Fibroblast of upper back skin (primary cell): ENCODE results near the gene LYZ.

Experiments used
- DNase-seq: peaks from one replicate; pipeline ENCODE4 v3.0.0-alpha.2; 2013

Gene LYZ

DNA sequence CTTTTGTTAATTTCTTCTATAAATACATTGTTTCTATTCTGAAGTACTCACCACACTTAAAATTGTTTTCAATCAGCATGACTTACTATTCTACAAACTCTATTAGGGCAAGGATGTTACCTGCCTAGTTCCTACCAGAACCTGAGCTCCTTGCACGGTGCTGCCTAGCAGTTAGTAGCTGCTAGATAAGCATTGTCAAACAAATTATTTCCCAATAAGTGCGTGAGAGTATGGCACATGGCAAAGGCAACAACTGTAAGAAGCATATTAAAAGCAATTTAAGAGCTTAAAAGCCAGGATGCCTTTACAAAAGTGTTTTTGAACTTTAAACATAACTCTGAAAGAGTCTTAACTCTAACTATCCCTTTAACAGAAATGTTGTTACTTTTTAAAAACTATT is 8.2 kb upstream of the LYZ start:
- no peak for DNase-seq

DNA sequence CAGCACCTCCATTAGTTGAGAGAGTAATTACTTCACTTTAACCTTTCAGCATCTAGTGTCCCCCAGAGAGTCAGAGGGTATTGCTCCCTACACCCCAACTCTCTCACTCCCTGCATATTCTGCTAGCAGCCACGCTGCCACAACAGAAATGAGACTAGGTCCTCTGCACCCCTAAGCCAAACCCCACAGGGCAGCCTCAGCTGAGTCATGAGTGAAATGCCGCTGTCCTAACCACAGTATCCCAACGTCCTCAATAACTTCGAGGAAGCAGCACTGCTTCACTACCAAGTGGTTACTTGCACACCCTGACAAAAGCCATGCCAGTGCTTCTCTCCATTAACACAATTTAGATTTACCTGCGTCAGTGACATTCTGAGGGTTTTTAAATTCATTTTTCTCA is 6.9 kb upstream of the LYZ start:
- DNase-seq = no peak

DNA sequence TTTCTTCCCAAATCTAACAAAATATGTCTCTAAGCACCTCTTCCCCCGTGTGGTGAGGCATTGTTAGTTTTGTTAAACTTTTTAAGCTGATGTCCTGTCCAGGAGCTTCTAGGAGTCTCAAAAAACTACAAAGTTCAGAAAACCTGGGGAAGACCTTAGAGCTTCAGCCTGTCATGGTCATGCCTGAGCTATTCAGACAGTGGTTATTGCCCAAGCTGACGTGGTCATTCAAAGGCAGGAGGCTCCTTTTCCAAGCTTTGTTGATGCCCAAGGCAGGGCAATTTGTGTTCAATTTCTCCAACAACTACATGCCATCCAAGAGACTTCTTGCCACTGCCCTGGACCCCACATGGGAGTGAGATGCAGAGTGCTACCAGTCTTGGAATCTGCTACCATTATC is 5.8 kb upstream of the LYZ start:
- DNase-seq = no peak

DNA sequence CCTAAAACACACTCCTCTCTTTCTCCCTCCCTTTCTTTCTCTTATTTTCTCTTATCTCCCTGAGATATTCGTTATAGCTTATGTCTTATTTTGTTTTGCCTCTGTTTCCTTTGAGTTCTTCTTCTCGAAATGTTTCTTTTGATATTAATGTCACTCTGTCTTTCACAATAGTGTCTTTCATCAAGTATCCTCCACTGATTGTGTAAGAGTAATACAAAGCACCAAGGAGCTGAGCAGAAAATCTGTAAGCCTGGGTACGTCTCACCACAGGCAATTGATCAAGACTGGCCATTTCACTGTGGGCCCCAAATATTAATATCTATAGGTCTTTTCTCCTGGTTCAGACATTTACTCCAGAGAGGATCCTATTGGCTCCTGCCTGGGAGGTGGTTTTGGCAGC is 4.8 kb upstream of the LYZ start:
- DNase-seq = no peak

DNA sequence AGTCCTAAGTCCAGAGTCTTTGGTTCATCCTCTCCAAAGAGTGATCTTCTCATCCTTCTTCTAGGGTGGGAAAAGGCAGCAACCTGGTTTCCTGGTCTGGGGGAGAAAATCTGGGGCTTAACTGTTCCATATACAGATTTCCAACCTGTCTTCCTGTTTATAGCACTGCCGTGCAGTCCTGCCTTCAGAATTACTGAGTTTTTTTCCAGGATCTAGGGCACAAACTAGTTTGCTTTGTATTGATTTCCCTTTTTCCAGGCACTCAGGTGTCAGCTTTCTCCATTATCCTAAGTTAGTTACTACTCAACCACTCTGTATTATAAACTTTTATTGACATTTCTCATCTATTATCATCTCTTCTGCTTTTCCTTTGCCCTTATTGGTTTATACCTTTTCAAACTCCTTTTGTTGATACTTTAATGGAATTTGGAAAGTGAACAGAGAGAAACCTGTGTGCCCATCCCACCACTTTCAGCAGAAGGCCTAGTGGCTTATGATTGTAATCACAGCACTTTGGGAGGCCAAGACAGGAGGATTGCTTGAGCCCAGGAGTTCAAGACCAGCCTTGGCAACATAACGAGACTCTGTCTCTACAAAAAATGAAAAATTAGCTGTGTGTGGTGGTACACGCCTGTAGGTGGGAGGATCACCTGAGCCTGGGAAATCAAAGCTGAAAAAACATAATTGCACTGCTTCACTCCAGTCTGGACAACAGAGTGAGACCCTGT is 4.1 kb upstream of the LYZ start:
- no peak for DNase-seq

DNA sequence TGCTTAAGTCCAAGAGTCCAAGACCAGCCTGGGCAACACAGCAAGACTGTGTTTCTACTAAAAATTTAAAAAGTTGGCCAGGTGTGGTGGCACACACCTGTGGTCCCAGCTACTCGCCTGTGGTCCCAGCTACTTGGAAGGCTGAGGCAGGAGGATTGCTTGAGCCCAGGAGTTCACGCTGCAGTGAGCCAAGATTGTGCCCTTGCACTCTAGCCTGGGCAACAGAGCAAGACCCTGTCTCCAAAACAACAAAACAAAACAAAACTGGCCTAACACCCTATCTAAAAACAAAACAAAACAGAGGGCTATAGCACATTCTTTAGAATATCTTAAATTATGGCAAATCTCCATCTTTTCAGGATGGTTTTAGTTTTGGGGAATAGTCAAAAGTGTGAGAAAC is 3.1 kb upstream of the LYZ start:
- no peak for DNase-seq

DNA sequence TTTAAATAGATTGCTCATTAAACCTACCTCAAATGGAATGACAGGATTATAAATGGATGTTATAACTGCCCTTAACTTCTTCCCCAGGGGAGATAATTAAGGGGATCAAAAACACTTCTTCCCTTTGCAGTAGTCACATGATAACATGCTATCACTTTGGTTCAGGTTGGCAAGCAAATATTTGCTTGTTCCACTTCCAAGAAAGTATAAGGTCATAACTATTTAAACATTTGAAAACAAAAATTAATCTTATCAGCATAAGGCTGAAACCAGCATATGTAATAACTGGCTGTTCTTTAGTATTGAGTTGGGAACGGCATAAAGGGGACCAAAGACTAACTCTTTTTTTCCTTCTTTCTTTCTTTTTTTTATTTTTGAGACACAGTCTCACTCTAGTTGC is 2.4 kb upstream of the LYZ start:
- DNase-seq = no peak

DNA sequence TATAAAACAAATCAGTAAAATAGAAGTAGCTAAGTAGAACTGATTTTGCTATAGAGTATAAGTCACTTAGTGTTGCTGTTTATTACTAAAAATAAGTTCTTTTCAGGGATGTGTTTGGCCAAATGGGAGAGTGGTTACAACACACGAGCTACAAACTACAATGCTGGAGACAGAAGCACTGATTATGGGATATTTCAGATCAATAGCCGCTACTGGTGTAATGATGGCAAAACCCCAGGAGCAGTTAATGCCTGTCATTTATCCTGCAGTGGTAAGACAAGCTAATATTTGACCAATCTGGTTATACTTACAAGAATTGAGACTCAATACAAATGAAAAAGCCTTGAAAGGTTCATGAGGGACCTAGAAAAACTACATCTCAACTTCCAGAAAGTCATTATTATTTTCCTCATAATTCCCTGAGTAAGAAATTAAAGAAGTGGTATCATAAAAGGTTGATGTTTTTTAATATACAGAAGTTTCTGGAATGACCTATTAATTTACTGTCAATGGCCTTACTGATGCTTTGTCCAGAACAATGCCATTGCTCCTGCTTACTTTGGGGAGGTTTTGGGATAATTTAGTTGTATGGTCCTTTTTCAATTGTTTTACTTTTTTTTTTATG is 1.9 kb downstream of the LYZ start:
- DNase-seq = no peak

DNA sequence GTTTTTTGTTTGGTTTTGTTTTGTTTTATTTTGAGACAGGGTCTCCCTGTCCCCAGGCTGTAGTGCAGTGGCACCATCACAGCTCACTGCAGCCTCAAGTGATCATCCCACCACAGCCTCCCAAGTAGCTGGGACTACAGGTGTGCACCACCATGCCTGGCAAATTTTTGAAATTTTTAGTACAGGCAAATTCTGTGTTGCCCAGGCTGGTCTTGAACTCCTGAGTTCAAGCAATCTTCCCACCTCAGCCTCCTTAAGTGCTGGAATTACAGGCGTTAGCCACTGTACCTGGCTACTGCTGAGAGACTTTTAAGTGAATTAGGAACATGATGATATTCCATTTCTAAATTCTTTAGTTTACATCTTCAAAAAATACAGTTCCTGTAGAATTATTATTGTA is 2.6 kb downstream of the LYZ start:
- DNase-seq = no peak

DNA sequence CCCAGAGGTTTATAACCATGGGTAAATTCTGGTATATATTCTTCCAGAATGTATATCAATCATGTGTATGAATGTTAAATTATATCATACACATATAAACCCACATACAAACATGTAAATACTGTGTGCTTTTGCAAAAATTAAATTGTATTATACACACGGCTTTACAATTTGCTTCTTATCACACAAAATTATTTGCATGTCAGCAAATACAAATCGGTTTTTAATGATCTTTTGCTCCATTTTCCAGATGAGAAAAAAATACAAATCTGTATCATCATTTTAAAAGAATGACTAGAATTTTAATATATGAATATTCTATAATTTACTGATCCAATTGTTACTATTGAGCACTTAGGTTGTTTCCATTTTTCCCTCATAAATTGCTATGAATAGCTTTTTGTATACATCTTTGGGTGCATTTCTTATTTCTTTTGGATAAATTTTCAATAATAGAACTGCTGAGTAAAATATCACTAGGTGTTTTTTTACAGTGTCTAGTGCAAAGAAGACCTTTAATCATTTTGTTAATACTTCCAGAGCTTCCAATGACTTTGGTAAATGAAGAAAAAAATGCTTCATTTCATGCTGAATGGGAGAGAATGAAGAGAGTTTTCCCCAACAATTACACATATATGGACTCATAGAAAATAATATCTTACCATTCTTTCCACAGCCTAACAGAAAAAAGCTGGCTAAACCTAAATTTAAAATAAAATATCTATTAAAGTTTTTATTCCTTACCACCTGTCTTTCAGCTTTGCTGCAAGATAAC is 3.5 kb downstream of the LYZ start:
- no peak for DNase-seq

DNA sequence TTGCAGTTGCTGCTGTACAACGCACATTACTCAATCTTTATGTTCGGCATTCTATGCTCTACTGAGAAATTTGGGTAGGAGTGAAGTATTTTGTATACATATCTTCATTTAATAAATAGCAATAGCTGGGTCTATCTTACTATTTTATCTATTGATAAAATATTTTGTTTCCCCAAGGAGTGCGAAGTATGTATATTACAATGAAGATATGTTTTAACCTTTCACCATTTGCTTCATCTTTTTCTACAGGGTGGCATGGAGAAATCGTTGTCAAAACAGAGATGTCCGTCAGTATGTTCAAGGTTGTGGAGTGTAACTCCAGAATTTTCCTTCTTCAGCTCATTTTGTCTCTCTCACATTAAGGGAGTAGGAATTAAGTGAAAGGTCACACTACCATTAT is 4.7 kb downstream of the LYZ start:
- no peak for DNase-seq

DNA sequence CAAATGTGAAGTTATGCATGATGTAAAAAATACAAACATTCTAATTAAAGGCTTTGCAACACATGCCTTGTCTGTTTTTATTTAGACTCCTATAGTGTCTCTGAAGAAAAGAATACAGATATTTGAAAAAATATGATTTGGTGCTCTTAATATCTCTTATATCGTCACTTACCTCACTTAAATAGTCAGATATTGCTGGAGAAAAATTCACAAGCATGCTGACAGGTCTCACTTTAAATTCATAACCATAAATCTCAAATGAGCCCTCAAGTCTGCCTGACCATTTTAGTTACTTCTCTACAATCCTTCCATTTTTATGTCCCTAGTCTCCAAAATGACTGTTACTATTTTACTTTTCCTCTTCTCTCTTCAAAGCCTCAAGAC is 6.0 kb downstream of the LYZ start:
- DNase-seq = no peak

DNA sequence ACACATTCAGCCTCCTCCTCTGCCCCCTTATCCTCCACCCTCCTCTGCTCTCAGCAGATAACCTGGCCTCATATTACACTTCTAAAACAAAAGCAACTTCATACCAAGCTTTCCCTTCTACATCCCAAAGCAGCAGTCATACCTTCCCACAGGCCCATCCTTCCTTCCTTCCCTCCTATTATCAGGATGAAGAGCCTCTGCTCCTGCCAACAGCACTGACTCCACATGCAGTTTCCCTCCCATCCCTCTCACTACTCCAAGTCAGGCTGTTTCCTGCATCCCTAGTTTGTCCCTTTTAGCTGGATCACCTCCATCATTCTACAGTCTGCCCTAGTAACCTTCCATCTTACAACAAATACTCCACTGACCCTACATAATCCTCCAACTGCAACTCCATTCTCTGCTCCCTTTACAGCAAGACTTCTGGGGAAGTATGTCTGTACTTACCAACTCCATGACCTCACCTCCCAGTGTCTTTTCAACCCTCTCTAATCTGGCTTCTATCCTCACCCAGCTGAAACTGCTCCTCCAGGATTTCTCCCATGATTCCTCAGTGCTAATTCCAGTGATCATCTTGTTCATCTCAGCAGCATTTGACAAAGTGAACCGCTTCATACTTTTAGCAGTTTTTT is 6.5 kb downstream of the LYZ start:
- no peak for DNase-seq

DNA sequence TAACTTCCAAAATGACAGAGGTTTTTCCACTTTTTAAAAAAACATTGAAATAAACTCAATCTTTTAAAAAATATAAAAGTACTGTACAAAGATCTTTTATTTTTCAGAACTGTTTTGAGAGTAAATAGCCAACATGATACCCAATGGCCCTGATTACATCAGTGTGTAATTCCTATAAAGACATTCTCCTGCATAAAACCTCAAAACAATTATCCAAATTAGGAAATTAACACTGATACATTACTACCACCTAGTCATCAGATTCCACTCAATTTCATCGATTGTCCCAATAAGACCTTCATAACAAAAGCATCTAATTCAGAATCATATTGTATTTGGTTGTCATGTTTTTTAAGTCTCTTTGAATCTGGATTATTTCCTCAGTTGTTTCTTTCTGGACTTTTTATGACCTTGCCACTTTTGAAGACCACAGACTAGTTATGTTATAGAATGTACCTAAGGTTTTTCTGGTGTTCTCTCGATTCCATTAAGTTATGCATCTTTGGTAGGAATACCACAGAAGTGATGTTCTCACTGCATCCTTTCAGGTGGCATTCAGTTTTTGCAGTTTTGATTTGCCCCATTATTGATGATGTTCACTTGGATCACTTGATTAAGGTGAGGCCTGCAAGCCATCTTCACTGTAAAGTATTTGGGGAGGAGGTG is 7.3 kb downstream of the LYZ start:
- DNase-seq = no peak

DNA sequence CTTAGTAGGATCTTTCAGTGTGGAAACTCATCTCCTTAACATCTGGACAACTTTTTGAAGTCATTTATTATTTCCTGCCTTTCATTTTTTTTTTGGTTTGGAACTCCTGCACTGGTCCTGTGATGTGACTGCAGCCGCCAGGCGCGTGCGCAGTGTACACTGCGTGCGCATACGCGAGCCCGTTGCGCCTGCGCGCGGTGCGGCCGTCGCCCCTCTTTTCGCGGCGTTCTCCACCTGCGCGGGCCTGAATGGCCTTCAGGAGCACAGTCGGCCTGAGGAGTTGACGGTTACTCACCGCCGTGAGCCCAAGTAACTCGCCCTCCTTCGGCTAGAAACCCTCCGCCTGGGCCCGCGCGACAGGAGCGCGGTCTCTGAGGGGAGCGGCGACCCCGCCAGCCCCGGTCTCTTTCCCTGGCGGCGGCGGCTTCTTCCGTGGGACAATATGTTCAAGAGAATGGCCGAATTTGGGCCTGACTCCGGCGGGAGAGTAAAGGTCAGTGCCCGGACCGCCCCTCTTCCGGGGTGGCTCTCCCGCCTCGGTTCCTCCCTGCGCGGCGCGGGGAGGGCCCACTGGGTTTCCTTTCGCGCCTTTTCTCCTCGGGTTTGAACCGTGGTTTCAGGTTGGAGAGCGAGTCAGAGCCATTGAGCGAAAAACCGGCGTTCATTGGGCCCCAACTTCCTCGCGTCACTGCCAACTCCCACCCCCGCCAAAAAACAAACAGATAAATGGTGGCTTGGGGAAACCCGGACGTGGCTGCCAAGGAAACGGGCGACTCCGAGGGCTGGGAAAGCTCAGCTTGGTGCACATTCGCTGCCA is 11.6 kb downstream of the LYZ start, which contains the start of gene YEATS4:
TSS of gene YEATS4 (plus strand) at position 213 of the 817 bp plus-strand sequence. CDS start at position 443, 230 bp downstream.
- DNase-seq = peak; percentile 83

DNA sequence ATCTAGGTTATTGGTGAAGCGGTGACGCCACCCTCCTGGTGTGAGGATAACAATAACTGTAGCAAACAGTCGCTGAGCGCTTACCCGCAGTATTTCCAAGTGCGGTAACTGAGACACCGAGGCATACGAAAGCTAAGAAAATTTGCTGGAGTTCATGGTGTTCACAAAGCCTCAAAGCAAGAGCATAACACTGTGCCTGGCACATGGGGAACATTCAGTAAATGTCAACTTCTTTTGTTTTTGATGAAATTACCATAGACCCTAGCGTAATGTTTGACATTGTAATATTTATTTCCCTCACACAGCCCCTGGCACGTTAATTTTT is 12.1 kb downstream of the LYZ start:
- DNase-seq = no peak

DNA sequence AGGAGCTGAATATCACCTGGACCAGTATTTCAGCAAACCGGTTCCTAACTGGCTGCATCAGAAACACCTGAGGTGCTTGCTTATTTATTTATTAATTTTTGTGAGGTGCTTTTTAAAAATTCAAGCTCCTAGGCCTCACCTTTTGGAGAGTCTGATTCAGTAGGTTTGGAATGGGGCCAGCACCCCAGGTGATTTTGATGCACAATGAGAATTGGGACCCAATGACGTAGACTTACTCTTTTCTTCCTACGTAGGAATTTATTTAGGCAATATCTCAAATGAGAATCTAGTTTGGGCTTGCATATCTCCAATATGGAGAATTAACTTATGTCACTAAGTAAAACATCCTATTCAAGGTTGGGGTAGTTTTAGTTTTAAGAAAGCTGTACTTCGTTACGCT is 18.6 kb downstream of the LYZ start:
- no peak for DNase-seq

DNA sequence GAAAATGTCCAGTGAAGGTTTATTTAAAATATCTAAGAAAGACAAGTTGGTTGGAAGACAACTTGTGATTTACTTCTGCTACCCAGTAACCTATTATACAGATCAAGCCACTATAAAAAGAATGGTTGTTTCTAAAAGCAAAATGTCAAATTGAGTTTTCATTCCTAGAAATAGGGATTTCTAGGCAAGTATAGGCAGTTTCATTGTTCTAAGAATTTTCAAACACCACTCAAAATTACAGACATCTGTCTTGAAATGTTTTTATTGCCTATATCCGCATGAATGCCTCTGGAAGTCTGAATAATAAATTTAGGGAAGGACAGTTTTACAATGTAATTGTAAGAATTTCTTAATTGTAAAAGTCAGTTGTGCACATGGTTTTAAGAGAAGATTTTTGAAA is 20.0 kb downstream of the LYZ start:
- DNase-seq = no peak

DNA sequence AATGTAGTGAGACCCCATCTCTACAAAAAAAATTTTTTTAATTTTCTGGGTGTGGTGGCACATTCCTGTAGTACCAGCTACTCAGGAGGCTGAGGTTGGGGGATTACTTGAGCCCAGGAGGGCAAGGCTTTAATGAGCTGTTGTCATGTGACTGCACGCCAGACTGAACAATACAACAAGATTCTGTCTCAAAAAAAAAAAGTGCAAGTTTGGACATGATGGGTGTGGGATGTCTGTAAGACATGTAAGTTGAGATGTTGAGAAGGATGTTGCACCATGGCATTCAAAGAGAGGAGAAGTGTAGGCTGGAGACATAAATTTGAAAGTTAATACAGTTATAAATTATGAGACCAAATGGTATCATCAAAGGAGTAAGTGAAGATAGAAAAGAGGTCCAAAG is 34.9 kb downstream of the LYZ start:
- no peak for DNase-seq

DNA sequence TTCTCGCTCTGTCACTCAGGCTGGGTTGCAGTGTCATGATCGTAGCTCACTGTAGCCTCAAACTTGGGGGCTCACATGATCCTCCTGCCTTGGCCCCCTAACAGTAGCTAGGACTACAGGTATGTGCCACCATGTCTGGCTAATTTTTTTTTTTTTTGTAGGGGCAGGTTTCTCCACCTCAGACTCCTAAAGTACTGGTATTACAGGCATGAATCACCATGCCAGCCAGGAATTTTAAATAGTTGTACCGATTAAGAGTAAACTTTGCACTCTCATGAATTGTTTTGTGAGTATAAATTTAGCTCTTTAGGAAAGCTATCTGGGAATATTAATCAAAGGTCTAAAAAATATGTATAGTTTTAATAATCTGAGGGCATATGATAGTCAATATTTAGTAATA is 36.9 kb downstream of the LYZ start:
- DNase-seq = no peak

DNA sequence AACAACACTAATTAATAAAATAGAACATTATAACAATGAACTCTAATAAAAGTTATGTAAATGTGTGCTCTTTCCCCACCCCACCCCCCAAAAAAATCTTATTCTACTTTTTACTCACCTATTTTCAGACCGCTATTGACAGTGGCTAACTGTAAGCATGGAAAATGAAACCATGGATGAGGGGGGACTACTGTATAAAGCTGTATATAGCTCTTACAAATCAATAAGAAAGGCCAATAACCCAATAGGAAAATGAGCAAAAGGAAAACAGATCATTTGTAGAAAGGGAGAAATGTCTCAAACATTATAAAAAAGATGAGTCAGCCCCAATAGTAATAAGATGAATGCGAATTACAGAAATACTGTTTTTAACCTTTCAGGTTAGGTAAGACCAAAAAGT is 38.7 kb downstream of the LYZ start:
- no peak for DNase-seq

DNA sequence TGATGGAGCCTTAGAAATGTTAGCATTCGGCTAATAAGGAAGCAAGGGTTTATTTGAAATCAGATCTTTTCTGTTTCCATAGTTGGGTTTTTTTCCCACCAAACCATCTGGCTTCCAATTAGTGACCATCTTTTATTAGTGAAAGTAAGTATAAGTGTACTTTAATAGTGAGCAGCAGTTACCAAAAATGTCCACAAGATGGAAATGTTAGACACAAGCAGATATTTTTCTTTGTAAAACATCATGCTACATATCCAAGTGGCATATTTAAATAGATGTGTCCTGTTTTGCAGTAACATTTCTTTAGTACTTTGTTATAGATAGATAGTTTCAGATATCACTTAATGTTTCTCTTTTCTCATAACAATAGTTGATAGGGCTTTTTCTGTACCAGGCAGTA is 40.2 kb downstream of the LYZ start:
- DNase-seq = peak; percentile 69
